ENCODE measurements around the gene RAB3GAP1.

DNA sequence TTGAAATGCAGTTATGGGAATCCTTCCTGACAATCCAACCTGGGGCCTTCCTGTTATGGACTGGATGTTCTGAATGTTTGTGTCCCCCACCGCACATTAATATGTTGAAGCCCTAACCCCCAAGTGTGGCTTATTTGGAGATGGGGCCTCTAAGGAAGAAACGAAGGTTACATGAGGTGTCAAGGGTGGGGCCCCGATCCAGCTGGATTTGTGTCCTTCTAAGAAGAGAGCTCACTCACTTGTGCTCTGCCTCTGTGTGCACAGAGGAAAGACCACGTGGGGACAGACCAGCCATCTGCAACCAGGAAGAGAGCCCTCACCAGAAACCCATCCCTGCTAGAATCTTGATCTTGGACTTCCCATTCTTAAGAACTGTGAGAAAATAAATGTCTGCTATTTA lies 49.3 kb upstream of the RAB3GAP1 start:
- TF ChIP-seq, protein P1, sequence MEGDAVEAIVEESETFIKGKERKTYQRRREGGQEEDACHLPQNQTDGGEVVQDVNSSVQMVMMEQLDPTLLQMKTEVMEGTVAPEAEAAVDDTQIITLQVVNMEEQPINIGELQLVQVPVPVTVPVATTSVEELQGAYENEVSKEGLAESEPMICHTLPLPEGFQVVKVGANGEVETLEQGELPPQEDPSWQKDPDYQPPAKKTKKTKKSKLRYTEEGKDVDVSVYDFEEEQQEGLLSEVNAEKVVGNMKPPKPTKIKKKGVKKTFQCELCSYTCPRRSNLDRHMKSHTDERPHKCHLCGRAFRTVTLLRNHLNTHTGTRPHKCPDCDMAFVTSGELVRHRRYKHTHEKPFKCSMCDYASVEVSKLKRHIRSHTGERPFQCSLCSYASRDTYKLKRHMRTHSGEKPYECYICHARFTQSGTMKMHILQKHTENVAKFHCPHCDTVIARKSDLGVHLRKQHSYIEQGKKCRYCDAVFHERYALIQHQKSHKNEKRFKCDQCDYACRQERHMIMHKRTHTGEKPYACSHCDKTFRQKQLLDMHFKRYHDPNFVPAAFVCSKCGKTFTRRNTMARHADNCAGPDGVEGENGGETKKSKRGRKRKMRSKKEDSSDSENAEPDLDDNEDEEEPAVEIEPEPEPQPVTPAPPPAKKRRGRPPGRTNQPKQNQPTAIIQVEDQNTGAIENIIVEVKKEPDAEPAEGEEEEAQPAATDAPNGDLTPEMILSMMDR (tag by site-specific recombination; IDR thresholded peaks at IDR 0.05): no peak
- TF ChIP-seq ZBTB26 (tag by site-specific recombination; optimal IDR thresholded peaks at IDR 0.05): no peak
- no peak for TF ChIP-seq ZBTB1 (tag by site-specific recombination; IDR thresholded peaks at IDR 0.05)
- no peak for TF ChIP-seq ZBTB17 (tag by site-specific recombination; IDR thresholded peaks at IDR 0.05)
- TF ChIP-seq ZNF561 (tag by site-specific recombination; IDR thresholded peaks at IDR 0.05; ENCODE audit: borderline replicate concordance): no peak
- TF ChIP-seq SP2 (tag by site-specific recombination; IDR thresholded peaks at IDR 0.05): no peak

All from HEK293 (cell line).